B cell (primary cell): ENCODE measurements around the gene DNM2. TPM values are rescaled to one million over a fixed set of nuclear protein-coding genes. Genes with fewer than 3 reads are reported as not detected.

ENCODE experiments used
- ATAC-seq: fragments of 200-7000 bp; cut with Tn5 transposase; one replicate; pipeline ENCODE4 v1.10.0; 2021; ENCODE audit warnings: low read depth, mild to moderate bottlenecking, moderate number of reproducible peaks, moderate library complexity
- CTCF ChIA-PET: fragments of 350-600 bp; sonication (Branson Sonifier 250); formaldehyde crosslinking; loops from one replicate; lab custom pipeline; 2021; ENCODE audit warnings: antibody characterized with exemption, inconsistent platforms; lab: Charles Lee
- POLR2A ChIA-PET: fragments of 350-600 bp; sonication (Branson Sonifier 250); formaldehyde crosslinking; loops from one replicate; lab custom pipeline; 2021; ENCODE audit warnings: antibody characterized with exemption; lab: Charles Lee
- DNase-seq: peaks from one replicate; pipeline ENCODE4 v3.0.0; 2013
- H2AFZ ChIP-seq: 2 replicates; pipeline ENCODE4 v1.6.1; 2012; ENCODE audit warnings: mild to moderate bottlenecking, low read depth, low read length; ENCODE audit not compliant: insufficient read depth, poor library complexity, severe bottlenecking
- H3K27ac ChIP-seq, 2 donors: 1 replicate in 1 of 2; 2 replicates in 1 of 2; pipeline ENCODE4 v1.5.1; 2012 to 2013; ENCODE audit warnings: low read length in 2 of 2, mild to moderate bottlenecking in 2 of 2, moderate library complexity in 1 of 2
- H3K27me3 ChIP-seq, 4 experiments: fragments of 200-600 bp in 1 of 4; sonication (generic) in 1 of 4; replicated peaks in 1 of 4; 1 replicate in 2 of 4; 2 replicates in 2 of 4; pipeline versions ENCODE4 v1.6.1 to v1.7.0; 2013 to 2016; ENCODE audit warnings: low read length in 3 of 4, mild to moderate bottlenecking in 2 of 4, mixed read lengths in 1 of 4, moderate library complexity in 1 of 4; ENCODE audit not compliant: insufficient read depth in 4 of 4, control insufficient read depth in 3 of 4; ENCODE audit errors: control extremely low read depth in 1 of 4
- H3K36me3 ChIP-seq, 2 experiments: replicated peaks in 1 of 2; 1 replicate in 1 of 2; 2 replicates in 1 of 2; pipeline versions ENCODE4 v1.6.1 to v1.7.1; 2013; ENCODE audit warnings: low read length in 1 of 2; ENCODE audit not compliant: insufficient read depth in 2 of 2, control insufficient read depth in 1 of 2; ENCODE audit errors: control extremely low read depth in 1 of 2, extremely low read depth in 1 of 2
- H3K4me1 ChIP-seq, 2 donors: fragments of 200-600 bp in 1 of 2; sonication (generic) in 1 of 2; 1 replicate in 1 of 2; 2 replicates in 1 of 2; pipeline versions ENCODE4 v1.5.1 to v1.6.1; 2013 to 2017; ENCODE audit warnings: low read length in 2 of 2; ENCODE audit not compliant: control insufficient read depth in 2 of 2, insufficient read depth in 2 of 2
- H3K4me2 ChIP-seq: replicated peaks from 2 replicates; pipeline ENCODE3; 2012; ENCODE audit warnings: mild to moderate bottlenecking, low read depth, low read length; ENCODE audit not compliant: poor library complexity, severe bottlenecking
- H3K4me3 ChIP-seq, 5 experiments: fragments of 200-600 bp in 1 of 5; sonication (generic) in 1 of 5; 1 replicate in 3 of 5; 2 replicates in 2 of 5; pipeline versions ENCODE4 v1.5.1 to v1.7.0; 2011 to 2016; ENCODE audit warnings: low read length in 4 of 5, mild to moderate bottlenecking in 4 of 5, low read depth in 2 of 5, control low read depth in 1 of 5, moderate library complexity in 1 of 5; ENCODE audit not compliant: insufficient read depth in 1 of 5; ENCODE audit errors: control extremely low read depth in 1 of 5, extremely low read depth in 1 of 5
- H3K79me2 ChIP-seq: fragments of 200-600 bp; sonication (generic); one replicate; pipeline ENCODE4 v1.6.0; 2016; ENCODE audit warnings: low read length; ENCODE audit not compliant: control insufficient read depth, insufficient read depth
- H3K9ac ChIP-seq: fragments of 200-600 bp; sonication (generic); 2 replicates; pipeline ENCODE4 v1.6.1; 2017; ENCODE audit warnings: mild to moderate bottlenecking, low read length, moderate library complexity
- H3K9me3 ChIP-seq, 3 donors: one replicate each; pipeline versions ENCODE4 v1.6.1 to v1.7.1; 2013; ENCODE audit warnings: low read length in 2 of 3; ENCODE audit not compliant: control insufficient read depth in 2 of 3, insufficient read depth in 1 of 3; ENCODE audit errors: control extremely low read depth in 1 of 3
- H4K20me1 ChIP-seq: 2 replicates; pipeline ENCODE4 v1.6.0; 2012; ENCODE audit warnings: mild to moderate bottlenecking, low read length; ENCODE audit not compliant: insufficient read depth, control insufficient read depth, poor library complexity, severe bottlenecking
- H3K27ac Mint-ChIP-seq: one replicate; pipeline ENCODE4 v1.8.0; 2021; ENCODE audit warnings: mixed read lengths
- H3K27me3 Mint-ChIP-seq: one replicate; pipeline ENCODE4 v1.8.0; 2021; ENCODE audit warnings: mixed read lengths
- H3K4me1 Mint-ChIP-seq: one replicate; pipeline ENCODE4 v1.8.0; 2021; ENCODE audit warnings: mixed read lengths
- H3K4me3 Mint-ChIP-seq: one replicate; pipeline ENCODE4 v1.8.0; 2021; ENCODE audit warnings: mixed read lengths
- H3K9me3 Mint-ChIP-seq: one replicate; pipeline ENCODE4 v1.8.0; 2022; ENCODE audit warnings: mixed read lengths; ENCODE audit not compliant: insufficient read depth
- EZH2 ChIP-seq: IDR thresholded peaks from 2 replicates; pipeline ENCODE4 v1.6.1; 2012; ENCODE audit warnings: borderline replicate concordance, low read depth, mild to moderate bottlenecking, moderate library complexity, low read length; ENCODE audit not compliant: insufficient read depth, poor library complexity, severe bottlenecking
- WGBS: methylation state at CpG from one replicate; pipeline ENCODE4 v1.1.5; 2013; ENCODE audit warnings: missing lambda C conversion rate; ENCODE audit not compliant: insufficient coverage; 5-methylcytosine and 5-hydroxymethylcytosine counted together
- intact Hi-C: fragments of 100-400 bp; cut with micrococcal nuclease; formaldehyde crosslinking; loops from one replicate; pipeline ENCODE4 v1.10.0; 2022
- polyA plus RNA-seq: library from polyadenylated mRNA; depleted of rRNA; stranded (reverse); fragments of >200 nt; gene quantifications from 2 replicates; pipeline ENCODE4 v1.2.3, GENCODE V29; 2012
- total RNA-seq, 2 donors: library from RNA; stranded (reverse); fragments of 120-200 nt in 1 of 2; gene quantifications; 1 replicate in 1 of 2; 2 replicates in 1 of 2; pipeline versions ENCODE4 v1.2.3 to v1.2.4, GENCODE V29; 2013 to 2022
- TF ChIP-seq, protein P1 (sequence below): fragments of 200-600 bp; IDR thresholded peaks from one replicate; pipeline ENCODE4 v1.8.0; 2022; ENCODE audit warnings: antibody characterized with exemption, mild to moderate bottlenecking

Gene DNM2
- total and polyA plus RNA-seq, 2 donors (not counting 1 experiment from before 2014, with no cell fraction given): 163 to 353 TPM

DNA sequence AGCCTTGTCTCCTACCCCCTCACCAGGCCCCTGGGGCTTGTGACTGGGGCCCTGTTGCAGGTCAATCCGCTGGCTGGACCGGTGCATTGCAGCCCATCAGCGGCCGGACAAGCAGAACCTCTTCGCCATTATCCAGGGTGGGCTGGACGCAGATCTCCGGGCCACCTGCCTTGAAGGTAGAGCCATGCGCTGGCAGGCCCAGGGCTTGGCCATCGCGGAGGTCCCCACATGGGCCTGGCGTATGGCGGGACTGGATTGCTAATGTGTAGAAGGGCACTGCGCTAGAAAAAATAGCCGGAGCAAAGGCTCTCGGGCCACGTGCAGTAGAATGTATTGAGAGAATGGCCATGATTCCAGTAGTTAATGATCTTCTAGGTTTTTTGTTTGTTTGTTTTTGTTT lies 10.4 kb upstream of the DNM2 start:
- H2AFZ ChIP-seq: no peak overlapping the region
- DNase-seq (no peak), ATAC-seq (no peak)
- Mint-ChIP-seq H3K27me3 (no peaks in the 10 kb centered on the region), H3K27ac (no peak overlapping the region), H3K9me3 (no peaks in the 10 kb centered on the region), H3K4me1 (no peaks in the 10 kb centered on the region), H3K4me3 (no peak overlapping the region)
- H3K9ac ChIP-seq: no peak overlapping the region
- POLR2A ChIA-PET: no interaction called here
- H3K36me3 ChIP-seq: peaks cover 6 to 17% of the 10 kb centered on the region in 2 experiments
- no peaks in the 10 kb centered on the region for H3K4me1 ChIP-seq
- peaks cover 6% of the 10 kb centered on the region for H3K79me2 ChIP-seq
- no peaks in the 10 kb centered on the region for H3K27me3 ChIP-seq
- CTCF ChIA-PET: no interaction called here
- no peak overlapping the region for H3K4me2 ChIP-seq
- H3K4me3 ChIP-seq: no peak overlapping the region
- 98% methylated on average over 16 of the region's 16 CpGs for WGBS
- H3K9me3 ChIP-seq: no peaks in the 10 kb centered on the region
- intact Hi-C loops: no loop called here
- TF ChIP-seq, protein P1, sequence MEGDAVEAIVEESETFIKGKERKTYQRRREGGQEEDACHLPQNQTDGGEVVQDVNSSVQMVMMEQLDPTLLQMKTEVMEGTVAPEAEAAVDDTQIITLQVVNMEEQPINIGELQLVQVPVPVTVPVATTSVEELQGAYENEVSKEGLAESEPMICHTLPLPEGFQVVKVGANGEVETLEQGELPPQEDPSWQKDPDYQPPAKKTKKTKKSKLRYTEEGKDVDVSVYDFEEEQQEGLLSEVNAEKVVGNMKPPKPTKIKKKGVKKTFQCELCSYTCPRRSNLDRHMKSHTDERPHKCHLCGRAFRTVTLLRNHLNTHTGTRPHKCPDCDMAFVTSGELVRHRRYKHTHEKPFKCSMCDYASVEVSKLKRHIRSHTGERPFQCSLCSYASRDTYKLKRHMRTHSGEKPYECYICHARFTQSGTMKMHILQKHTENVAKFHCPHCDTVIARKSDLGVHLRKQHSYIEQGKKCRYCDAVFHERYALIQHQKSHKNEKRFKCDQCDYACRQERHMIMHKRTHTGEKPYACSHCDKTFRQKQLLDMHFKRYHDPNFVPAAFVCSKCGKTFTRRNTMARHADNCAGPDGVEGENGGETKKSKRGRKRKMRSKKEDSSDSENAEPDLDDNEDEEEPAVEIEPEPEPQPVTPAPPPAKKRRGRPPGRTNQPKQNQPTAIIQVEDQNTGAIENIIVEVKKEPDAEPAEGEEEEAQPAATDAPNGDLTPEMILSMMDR: no peak
- no peak for TF ChIP-seq EZH2
- no peaks in the 10 kb centered on the region for H4K20me1 ChIP-seq
- no peak overlapping the region for H3K27ac ChIP-seq

DNA sequence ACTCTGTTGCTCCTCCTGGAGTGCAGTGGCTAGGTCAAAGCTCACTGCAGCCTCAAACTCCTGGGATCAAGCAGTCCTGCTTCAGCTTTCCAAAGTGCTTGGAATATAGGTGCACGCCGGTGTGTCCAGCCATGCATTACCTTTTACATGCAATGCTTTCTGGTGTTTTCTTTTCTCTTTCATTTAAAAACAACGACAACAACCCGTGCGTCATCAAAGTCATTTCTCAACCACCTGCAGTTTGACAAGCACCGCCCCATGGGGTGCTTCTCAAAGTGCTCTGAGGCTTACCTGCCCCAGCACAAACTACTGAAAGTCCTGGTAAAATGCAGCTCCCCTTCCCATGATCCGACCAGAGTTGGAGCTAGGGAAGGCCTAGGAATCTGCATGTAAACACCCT lies 9.6 kb upstream of the DNM2 start:
- Mint-ChIP-seq H3K27ac (no peak overlapping the region), H3K4me1 (peaks cover 3% of the 10 kb centered on the region), H3K4me3 (no peak overlapping the region), H3K27me3 (no peaks in the 10 kb centered on the region), H3K9me3 (no peaks in the 10 kb centered on the region)
- 95% methylated on average over 5 of the region's 7 CpGs for WGBS
- H3K27me3 ChIP-seq: no peaks in the 10 kb centered on the region
- H4K20me1 ChIP-seq: no peaks in the 10 kb centered on the region
- no peak overlapping the region for H3K4me3 ChIP-seq
- no peak overlapping the region for H3K4me2 ChIP-seq
- H3K4me1 ChIP-seq: peaks cover 0 to 4% of the 10 kb centered on the region in 2 donors
- ATAC-seq (no peak), DNase-seq (no peak)
- H3K9me3 ChIP-seq: no peaks in the 10 kb centered on the region
- no peak overlapping the region for H3K9ac ChIP-seq
- no peak overlapping the region for H2AFZ ChIP-seq
- peaks cover 6 to 19% of the 10 kb centered on the region in 2 experiments for H3K36me3 ChIP-seq
- peaks cover 6% of the 10 kb centered on the region for H3K79me2 ChIP-seq
- ChIA-PET CTCF (no interaction called here), POLR2A (interaction anchor here (0.6 to 0.7 kb wide), 2 partner anchors 42 to 157 kb away, joined by 3 read pairs; no protein-coding TSS in a partner anchor)
- H3K27ac ChIP-seq: no peak overlapping the region
- TF ChIP-seq EZH2: no peak
- TF ChIP-seq, protein P1: no peak
- intact Hi-C loops: no loop called here
